ENCODE measurements around the gene AMN1. TPM values are rescaled to one million over a fixed set of nuclear protein-coding genes. Genes with fewer than 3 reads are reported as not detected.

Gene AMN1
- total RNA-seq, 1 experiment from 2014 or later: 26.9 TPM

DNA sequence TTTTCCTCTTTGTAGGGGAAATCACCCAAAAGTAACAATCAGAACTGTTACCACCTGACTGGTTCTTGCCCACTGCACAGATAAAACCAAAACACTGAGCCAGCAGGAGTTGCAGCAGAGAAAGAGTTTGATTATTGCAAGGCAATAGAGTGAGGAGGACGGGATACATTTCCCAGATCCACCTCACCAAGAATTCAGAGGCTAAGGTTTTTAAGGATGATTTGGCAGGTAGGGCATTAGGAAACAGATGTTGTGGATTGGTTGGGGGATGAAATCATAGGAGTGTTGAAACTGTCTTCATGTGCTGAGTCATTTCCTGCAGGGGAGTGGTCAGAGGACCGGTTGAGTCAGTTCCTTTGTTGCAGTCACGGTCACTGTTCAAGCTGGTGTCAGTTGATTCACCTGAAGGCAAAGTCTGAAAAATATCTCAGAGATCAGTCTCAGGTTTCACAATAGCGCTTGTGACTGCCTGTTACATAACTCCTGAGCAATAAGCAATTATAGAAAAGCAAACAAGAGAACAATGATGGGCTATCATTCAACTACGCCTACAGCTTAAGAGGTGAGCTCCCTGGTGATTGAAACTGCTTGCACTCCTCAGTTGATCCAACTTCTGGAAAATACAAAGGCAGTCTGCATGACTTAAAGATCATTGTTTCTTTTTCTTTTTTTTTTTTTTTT, 20.3 kb upstream of the AMN1 start (continued):
- peak; percentile 100 for TF ChIP-seq CEBPB (IDR thresholded peaks at IDR 0.05; ENCODE audit: low read depth)
- peak; percentile 60 for TF ChIP-seq EGR1 (IDR thresholded peaks at IDR 0.05; ENCODE audit: low read depth)
- TF ChIP-seq, protein P1, sequence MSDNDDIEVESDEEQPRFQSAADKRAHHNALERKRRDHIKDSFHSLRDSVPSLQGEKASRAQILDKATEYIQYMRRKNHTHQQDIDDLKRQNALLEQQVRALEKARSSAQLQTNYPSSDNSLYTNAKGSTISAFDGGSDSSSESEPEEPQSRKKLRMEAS (IDR thresholded peaks at IDR 0.05): peak; percentile 85
- peak; percentile 82 for TF ChIP-seq SRF (IDR thresholded peaks at IDR 0.05; ENCODE audit: low read depth)

DNA sequence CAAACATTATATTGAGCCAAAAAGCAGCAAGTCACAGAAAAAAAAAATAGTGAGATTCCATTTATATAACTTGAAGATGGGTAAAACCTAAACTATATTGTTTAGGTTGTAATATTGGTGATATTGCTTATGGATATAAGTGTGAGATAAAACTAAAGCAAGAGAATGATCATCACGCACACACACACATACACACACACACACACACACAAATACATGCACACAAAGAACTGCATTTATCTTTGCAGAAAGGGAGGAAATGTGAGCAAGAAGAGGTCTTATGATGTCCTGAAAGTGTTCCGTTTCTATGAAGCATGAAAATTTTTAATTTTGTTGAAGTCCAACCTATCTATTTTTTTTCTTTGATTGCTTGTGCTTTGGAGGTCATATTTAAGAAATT, 16.4 kb upstream of the AMN1 start:
- Histone ChIP-seq H3K9ac (ENCODE audit: low read length) (0 out of 2 replicates have a peak overlapping the region, but pooled peaks have one; percentile 26), H3K9me2 (ENCODE audit: insufficient read depth) (no peaks in the 10 kb centered on the region), H3K27ac (ENCODE audit: low read depth, low read length) (peak overlapping the region; percentile 65; the same call in 1 of the 2 replicates), H3K79me2 (ENCODE audit: insufficient read depth, low read length) (no peaks in the 10 kb centered on the region), H4K20me1 (ENCODE audit: insufficient read depth) (no peaks in the 10 kb centered on the region), H3K9me3 (ENCODE audit: control insufficient read depth in 1 of 2, insufficient read depth in 1 of 2, low read depth in 1 of 2, low read length in 2 of 2) (no peaks in the 10 kb centered on the region), H2AFZ (ENCODE audit: low read depth, low read length, poor library complexity, severe bottlenecking) (no peak overlapping the region), H3K4me1 (ENCODE audit: control insufficient read depth in 1 of 2, insufficient read depth in 2 of 2, low read length in 2 of 2) (peaks cover 63 to 92% of the 10 kb centered on the region in 2 experiments), H3K4me3 (replicated peaks in 1 of 2; ENCODE audit: low read depth in 1 of 2, low read length in 2 of 2) (no peak overlapping the region), H3K36me3 (ENCODE audit: control insufficient read depth in 1 of 2, insufficient read depth in 2 of 2, low read length in 2 of 2) (no peaks in the 10 kb centered on the region), H3K4me2 (ENCODE audit: low read length) (peak overlapping the region; percentile 70; the same call in 1 of the 2 replicates), H3K27me3 (ENCODE audit: insufficient read depth, low read length) (no peaks in the 10 kb centered on the region)
- intact Hi-C loops (cut with micrococcal nuclease): loop anchor here (5.0 kb wide), 1 partner anchor 212 kb away; the partner anchor contains the start of gene RESF1
- RAD21 ChIA-PET (ENCODE audit: low non-redundant PET in 1 of 2, low total read pairs in 2 of 2, uncharacterized antibody in 2 of 2, unreplicated experiment in 2 of 2): no interaction called here
- BruUV-seq (replicated peaks): no TSS peak
- TF ChIP-seq ELF1 (IDR thresholded peaks at IDR 0.05; ENCODE audit: borderline replicate concordance, low read depth) (no peak), FOSL1 (IDR thresholded peaks at IDR 0.05; ENCODE audit: low read depth) (0 out of 2 replicates have a peak, but pooled peaks have one; percentile 1), SRF (IDR thresholded peaks at IDR 0.05; ENCODE audit: low read depth) (no peak), YY1 (IDR thresholded peaks at IDR 0.05; ENCODE audit: extremely low read depth, insufficient replicate concordance, low read depth, low read length) (no peak), ZNF274 (IDR thresholded peaks at IDR 0.05; ENCODE audit: low read depth, low read length) (no peak)
- no peak for DNase-seq (ENCODE audit: low read depth, low spot score)
- no peak for ATAC-seq
- POLR2A ChIA-PET: interaction anchor here (0.8 to 4.2 kb wide), 4 partner anchors 11 to 17 kb away, joined by 3 to 41 read pairs (median 4); partner anchors contain the start of gene AMN1
- CTCF ChIA-PET: interaction anchor here (0.7 kb wide), 1 partner anchor 12 kb away, joined by 3 read pairs; no protein-coding TSS in a partner anchor
